ENCODE results near the gene PLA2G4F.

DNA sequence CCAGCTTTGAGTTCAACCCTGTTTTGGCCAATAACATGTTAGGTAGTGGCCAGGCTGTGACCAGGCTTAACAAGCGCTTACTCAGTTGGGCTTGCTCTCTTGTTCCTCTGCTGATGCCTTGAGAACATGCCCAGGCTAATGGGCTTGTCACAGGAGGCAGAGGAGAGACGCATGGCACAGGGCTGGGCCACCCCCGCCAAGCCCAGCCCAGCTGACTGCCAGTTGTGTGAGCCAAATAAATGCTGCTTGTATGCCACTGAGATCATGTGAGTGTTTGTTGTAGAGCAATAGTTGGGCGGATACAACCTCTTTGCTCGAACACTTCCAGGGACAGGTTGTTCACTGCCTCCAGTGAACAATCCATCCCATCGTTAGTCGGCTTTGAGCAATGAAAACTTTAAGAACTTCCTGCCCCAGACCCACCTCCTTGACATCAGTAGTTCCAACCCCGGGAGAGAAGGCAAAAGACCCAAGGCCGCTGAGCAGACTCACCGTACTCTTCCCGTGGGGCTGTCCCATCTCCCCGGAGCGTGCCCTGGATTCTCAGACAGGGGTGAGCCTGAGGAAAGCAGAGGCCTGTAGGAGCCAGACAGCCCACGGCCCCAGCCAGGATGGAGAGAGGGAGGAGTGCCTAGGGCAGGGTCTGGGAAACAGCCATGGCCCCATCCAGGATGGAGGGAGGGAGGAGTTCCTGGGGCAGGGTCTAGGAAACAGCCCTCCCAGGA is 4.1 kb downstream of the PLA2G4F start:
- TF ChIP-seq YY1 (IDR thresholded peaks at IDR 0.05; ENCODE audit: insufficient read depth, insufficient read length) (no peak), ZNF274 (IDR thresholded peaks at IDR 0.05; ENCODE audit: low read depth, low read length) (no peak)
